ENCODE measurements around the gene LAMA2.

GRCh38 chr6:129135451-129135850 lies 252.5 kb downstream of the LAMA2 start:
- no peak for TF ChIP-seq PBX3 (IDR thresholded peaks at IDR 0.05)
- no peak for TF ChIP-seq POLR2AphosphoS5 (IDR thresholded peaks at IDR 0.05; ENCODE audit: low read depth, low read length)
- no peak for TF ChIP-seq CTCF (IDR thresholded peaks at IDR 0.05)
- no peak for TF ChIP-seq SIN3A (IDR thresholded peaks at IDR 0.05; ENCODE audit: borderline replicate concordance, low read depth, low read length)
- TF ChIP-seq SMC3 (IDR thresholded peaks at IDR 0.05; ENCODE audit: low read depth, low read length), result no peak
- TF ChIP-seq EZH2phosphoT487 (IDR thresholded peaks at IDR 0.05; ENCODE audit: borderline replicate concordance, low read depth), result no peak
- no peak for TF ChIP-seq REST (IDR thresholded peaks at IDR 0.05; ENCODE audit: low read depth, low read length)
- TF ChIP-seq EP300 (IDR thresholded peaks at IDR 0.05; ENCODE audit: borderline replicate concordance in 1 of 2, low read depth in 1 of 2, low read length in 1 of 2), result no peak
- TF ChIP-seq USF2 (IDR thresholded peaks at IDR 0.05; ENCODE audit: borderline replicate concordance, low read depth, low read length), result no peak
- no peak for TF ChIP-seq MAX (IDR thresholded peaks at IDR 0.05; ENCODE audit: low read depth)
- no peak for TF ChIP-seq GATA2 (CRISPR knock-in tag; IDR thresholded peaks at IDR 0.05)
- TF ChIP-seq FOXM1 (IDR thresholded peaks at IDR 0.05; ENCODE audit: low read depth), result no peak

All from SK-N-SH (cell line).